ENCODE data around the gene MIOX. TPM values are rescaled to one million over a fixed set of nuclear protein-coding genes. Genes with fewer than 3 reads are reported as not detected.

The MIOX gene
- total and polyA plus RNA-seq, 2 experiments from 2014 or later, result not detected

- DNase-seq (ENCODE audit: low spot score) (no peak), ATAC-seq (no peak; the same call in 2 of the 3 replicates)
- H3K36me3 ChIP-seq (ENCODE audit: insufficient read depth), result no peaks in the 10 kb centered on the region
- H3K79me2 ChIP-seq (replicated peaks; ENCODE audit: insufficient read depth), result no peaks in the 10 kb centered on the region
- no peaks in the 10 kb centered on the region for H3K36me3 Mint-ChIP-seq (ENCODE audit: low read depth)
- H3K27ac ChIP-seq (ENCODE audit: low read depth), result no peak overlapping the region
- no peak overlapping the region for H3K27ac Mint-ChIP-seq
- no peak overlapping the region for H3K4me3 ChIP-seq
- H3K4me3 Mint-ChIP-seq, result no peak overlapping the region
- no peaks in the 10 kb centered on the region for H3K27me3 ChIP-seq (ENCODE audit: insufficient read depth)
- no peaks in the 10 kb centered on the region for H3K9me2 ChIP-seq (ENCODE audit: insufficient read depth)
- H3K9me3 Mint-ChIP-seq, result no peaks in the 10 kb centered on the region
- no peaks in the 10 kb centered on the region for H3K4me1 ChIP-seq (ENCODE audit: insufficient read depth)
- TF ChIP-seq ZNF331 (CRISPR knock-in tag; IDR thresholded peaks at IDR 0.05; ENCODE audit: low read depth) (no peak), ETS1 (IDR thresholded peaks at IDR 0.05) (no peak), POLR2AphosphoS5 (IDR thresholded peaks at IDR 0.05; ENCODE audit: low read depth) (no peak), ZNF114 (CRISPR knock-in tag; IDR thresholded peaks at IDR 0.05) (no peak), CTCF (conservative IDR thresholded peaks at IDR 0.05; ENCODE audit: low read depth in 2 of 2) (no peak), REST (IDR thresholded peaks at IDR 0.05; ENCODE audit: unreplicated experiment) (no peak), CREB1 (CRISPR knock-in tag; IDR thresholded peaks at IDR 0.05; ENCODE audit: low read depth) (no peak), EZH2 (IDR thresholded peaks at IDR 0.05; ENCODE audit: low read depth, unreplicated experiment) (no peak), STAT1 (IDR thresholded peaks at IDR 0.05; ENCODE audit: unreplicated experiment) (no peak), EZH2phosphoT487 (IDR thresholded peaks at IDR 0.05; ENCODE audit: unreplicated experiment) (no peak), JUNB (IDR thresholded peaks at IDR 0.05; ENCODE audit: unreplicated experiment) (no peak), NANOG (IDR thresholded peaks at IDR 0.05; ENCODE audit: borderline replicate concordance) (no peak), ZNF462 (CRISPR knock-in tag; IDR thresholded peaks at IDR 0.05) (no peak)
- H3K4me1 Mint-ChIP-seq, result peaks cover 3% of the 10 kb centered on the region; the same call in 1 of the 3 replicates
- H3F3A ChIP-seq (replicated peaks; ENCODE audit: low read depth), result no peaks in the 10 kb centered on the region
- H3K27me3 Mint-ChIP-seq (ENCODE audit: insufficient read depth, low read depth, poor library complexity), result peaks cover 13% of the 10 kb centered on the region
- no peak overlapping the region for H3K4me2 ChIP-seq
- no peak overlapping the region for H2AFZ ChIP-seq
- H4K20me1 ChIP-seq (replicated peaks; ENCODE audit: insufficient read depth), result no peaks in the 10 kb centered on the region
These were observed 2.9 kb downstream of the MIOX start for GRCh38 chr22:50489363-50490243.
